ENCODE data around the gene MUC4.

Gene MUC4, protein sequence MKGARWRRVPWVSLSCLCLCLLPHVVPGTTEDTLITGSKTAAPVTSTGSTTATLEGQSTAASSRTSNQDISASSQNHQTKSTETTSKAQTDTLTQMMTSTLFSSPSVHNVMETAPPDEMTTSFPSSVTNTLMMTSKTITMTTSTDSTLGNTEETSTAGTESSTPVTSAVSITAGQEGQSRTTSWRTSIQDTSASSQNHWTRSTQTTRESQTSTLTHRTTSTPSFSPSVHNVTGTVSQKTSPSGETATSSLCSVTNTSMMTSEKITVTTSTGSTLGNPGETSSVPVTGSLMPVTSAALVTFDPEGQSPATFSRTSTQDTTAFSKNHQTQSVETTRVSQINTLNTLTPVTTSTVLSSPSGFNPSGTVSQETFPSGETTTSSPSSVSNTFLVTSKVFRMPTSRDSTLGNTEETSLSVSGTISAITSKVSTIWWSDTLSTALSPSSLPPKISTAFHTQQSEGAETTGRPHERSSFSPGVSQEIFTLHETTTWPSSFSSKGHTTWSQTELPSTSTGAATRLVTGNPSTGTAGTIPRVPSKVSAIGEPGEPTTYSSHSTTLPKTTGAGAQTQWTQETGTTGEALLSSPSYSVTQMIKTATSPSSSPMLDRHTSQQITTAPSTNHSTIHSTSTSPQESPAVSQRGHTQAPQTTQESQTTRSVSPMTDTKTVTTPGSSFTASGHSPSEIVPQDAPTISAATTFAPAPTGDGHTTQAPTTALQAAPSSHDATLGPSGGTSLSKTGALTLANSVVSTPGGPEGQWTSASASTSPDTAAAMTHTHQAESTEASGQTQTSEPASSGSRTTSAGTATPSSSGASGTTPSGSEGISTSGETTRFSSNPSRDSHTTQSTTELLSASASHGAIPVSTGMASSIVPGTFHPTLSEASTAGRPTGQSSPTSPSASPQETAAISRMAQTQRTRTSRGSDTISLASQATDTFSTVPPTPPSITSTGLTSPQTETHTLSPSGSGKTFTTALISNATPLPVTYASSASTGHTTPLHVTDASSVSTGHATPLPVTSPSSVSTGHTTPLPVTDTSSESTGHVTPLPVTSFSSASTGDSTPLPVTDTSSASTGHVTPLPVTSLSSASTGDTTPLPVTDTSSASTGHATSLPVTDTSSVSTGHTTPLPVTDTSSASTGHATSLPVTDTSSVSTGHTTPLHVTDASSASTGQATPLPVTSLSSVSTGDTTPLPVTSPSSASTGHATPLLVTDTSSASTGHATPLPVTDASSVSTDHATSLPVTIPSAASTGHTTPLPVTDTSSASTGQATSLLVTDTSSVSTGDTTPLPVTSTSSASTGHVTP (N-terminal part only)

DNA sequence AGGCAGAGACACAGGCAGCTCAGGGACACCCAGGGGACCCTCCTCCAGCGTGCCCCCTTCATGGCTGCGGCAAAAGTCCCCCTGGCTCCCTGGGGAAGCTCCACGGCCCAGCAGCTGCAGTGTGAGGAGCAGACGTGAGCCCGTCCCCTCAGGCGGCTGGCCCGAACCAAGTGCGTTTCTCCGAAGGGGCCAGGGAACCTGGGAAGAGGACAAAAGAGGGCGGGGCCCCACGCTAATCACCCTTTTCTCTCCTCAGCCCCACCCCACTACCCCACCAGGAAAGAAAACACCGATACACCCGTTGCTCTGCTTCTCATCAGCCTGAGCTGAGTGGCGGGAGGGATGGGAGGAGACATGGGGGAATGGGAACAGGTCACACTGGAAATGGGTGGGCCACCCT lies at the start of gene MUC4:
Gene MUC4 (minus strand): TSS at position 174 of the 400 bp plus-strand sequence. CDS start 112 bp downstream, at position 62.
- DNase-seq = no peak

DNA sequence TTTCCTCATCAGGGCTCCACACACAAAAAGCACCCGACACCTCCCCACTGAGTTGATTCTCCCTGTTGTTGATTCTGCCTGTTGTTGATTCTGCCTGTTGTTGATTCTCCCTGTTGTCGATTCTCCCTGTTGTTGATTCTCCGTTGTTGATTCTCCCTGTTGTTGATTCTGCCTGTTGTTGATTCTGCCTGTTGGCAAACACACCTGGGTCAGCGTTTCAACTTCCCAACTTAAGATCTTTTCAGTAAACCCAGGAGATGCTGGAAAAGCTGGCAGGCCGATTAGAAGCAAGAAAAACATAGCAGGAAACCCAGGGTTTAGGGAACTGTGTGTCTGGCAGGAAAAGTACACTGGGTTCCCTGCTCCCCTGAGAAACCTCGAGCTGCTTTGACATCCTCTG lies 48.7 kb upstream of the MUC4 start:
- DNase-seq = no peak

DNA sequence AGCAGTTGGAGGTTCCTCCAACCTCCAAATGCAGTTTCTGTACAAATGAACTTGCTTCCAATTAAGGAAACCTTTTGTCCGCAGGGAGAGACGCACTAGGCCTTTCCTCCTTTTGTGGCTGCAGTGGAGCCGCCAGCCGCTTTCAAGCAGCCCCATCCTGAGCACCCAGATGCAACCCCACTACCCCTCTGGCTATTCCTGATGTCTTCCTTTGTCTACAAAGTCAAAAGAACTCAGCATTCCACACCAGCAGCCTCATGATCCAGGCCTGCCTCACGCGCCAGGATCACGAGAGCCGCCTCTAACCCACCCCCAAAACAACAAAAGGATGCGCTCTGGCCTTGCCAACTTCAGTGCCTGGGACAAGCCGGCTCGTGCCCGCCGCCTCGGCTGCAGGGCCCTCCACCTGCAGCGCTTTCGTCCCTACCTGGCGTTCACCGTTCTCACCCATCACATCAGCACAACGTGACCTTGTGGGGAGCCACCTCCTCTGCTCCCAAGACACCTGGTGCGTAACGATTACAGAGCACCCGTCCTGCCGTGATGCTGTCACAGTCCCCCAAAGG lies 48.2 kb upstream of the MUC4 start:
- DNase-seq = no peak

DNA sequence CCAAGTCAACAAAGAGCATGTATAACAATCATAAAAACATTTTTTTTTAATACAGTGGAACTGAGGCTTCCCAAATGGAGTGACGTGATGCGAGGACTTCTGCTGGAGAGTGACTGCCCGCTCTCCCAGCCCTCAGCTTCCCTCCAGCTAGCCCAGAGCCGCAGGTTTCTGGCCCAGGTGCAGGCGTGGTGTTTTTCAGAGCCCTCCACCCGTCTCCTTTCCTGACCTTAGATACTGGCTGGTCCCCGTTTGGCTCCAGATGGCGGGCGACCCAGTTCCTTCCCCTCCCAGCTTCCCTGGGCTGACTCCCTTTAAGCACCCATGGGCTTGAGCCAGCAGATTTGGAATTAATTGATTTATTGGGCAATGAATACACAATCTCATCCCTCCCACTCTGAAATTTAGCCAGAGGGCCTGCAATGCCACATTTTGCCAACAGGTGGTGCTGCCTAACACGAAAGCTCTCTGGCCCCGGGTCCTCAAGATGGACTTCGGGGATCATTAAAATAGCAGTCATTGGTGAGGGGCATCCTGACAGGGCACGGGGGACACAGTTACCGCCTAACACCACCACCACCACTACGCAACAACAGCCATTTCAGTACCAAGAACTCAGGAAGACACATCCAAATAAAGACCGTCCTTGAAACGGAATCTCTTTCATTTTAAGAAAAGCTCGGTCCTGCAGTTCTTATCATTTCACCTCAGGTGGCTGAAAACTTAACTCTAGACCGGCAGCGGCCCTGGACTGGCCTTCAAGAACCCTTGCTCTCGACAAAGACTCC lies 47.5 kb upstream of the MUC4 start:
- DNase-seq = peak; percentile 75

DNA sequence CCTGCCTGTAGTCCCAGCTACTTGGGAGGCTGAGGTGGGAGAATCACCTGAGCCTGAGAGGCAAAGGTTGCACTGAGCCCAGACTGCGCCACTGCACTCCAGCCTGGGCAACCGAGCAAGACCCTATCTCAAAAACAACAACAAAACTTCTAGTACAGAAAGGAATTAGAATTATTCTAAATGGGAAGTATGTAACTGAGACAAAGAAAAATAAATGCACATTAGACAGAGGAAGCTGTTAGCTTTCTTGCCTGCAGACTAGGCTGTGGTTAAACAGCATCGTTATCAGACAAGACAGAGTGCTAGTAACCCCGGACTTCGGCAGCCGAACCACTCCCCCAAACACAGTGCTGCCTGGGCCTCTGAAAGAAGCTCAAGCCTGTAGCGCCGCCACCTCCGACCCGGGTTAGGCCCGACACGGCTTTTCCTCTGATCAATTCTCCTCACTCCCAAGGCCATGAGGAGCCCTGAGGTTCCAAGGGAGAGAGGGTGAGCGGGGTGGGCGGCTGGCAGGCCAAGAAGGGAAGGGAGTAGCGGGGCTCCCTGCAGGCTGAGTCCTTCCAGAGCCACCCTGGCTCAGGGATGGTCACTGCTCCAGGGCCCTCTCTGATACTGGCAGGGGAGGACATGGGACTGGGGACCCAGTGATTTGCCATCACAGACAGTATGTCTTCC lies 44.8 kb upstream of the MUC4 start:
- DNase-seq = no peak

DNA sequence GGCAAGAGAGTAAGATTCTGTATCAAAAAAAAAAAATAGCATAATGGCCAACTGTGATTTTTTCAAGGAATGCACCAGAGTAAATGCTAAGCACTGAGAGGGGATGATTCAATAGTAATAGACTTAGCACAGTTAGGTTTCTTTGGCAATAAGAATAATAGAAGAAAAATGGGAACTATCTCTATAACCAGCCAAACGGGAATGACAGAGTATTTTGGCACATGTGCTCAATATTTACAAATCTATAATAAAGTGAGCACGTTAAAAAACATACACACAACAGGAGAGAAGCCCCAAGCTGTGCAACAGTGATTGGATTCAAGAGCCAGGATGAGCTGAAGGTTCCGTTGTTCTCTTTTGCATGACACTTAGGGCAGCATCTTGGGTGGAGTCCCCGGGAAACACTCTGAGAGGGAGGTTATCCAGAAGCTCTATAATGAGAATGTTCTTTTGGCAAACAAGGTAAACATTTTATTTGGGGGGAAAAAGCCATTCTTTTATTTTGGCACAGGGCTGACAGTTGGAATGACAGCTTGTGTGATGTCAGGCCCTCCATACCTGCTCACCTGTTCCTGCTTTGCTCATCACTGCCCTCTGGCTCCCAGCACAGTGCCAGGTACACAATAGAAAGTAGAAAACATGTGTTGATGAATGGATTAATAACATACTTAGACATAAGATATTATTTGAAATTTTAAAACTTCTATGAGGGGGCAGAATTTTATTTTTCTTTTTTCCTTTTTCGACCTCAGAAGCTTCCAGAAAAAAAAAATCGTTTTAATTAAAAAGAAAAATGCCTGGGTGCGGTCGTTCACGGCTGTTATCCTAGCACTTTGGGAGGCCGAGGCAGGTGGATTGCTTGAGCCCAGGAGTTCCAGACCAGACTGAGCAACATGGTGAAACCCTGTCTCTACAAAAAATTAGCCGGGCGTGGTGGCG lies 44.0 kb upstream of the MUC4 start:
- no peak for DNase-seq

DNA sequence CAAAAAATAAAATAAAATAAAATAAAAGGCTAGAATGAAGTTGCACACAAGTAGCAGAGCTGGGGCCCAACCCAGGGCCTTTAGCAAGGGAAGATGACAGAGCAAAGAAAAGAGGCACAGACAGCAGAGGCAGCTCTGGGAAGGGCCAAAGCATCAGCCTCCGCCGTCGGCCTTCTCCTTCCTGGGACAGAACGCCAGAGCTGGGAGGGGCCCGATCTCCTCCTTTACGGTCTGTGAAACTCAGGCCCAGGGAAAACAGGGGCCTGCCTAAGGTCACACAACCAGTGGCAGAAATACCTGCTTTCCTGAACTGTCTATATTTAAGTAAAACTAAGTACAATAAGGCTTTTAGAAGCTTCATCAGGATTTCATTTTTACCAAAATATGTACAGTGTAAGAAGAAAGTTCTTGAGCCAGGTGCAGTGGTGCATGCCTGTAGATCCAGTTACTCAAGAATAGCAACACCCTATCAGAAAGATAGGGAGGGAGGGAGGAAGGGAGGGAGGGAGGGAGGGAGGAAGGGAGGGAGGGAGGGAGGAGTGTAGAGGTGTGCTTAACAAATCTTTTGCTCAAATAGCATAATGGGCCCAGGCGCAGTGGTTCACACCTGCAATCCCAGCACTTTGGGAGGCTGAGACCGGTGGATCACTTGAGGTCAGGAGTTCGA lies 43.0 kb upstream of the MUC4 start:
- no peak for DNase-seq

DNA sequence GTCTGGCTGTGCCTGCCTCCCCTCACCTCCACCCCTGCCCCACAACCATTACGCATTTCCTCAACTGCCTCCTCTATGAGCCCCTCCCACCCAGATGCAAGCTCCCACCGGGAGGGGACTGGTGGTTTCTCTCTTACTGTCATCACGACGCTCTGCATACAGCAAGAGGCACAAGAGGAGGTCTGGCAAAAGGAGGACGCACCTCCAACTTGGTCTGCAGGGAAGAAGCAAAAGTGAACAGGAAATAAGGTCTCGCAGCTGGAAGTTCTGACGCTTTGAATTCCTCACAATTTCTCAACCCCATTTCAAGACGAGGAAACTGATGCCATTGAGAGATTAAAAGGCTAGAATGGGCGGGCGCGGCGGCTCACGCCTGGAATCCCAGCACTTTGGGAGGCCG lies 42.3 kb upstream of the MUC4 start:
- no peak for DNase-seq

DNA sequence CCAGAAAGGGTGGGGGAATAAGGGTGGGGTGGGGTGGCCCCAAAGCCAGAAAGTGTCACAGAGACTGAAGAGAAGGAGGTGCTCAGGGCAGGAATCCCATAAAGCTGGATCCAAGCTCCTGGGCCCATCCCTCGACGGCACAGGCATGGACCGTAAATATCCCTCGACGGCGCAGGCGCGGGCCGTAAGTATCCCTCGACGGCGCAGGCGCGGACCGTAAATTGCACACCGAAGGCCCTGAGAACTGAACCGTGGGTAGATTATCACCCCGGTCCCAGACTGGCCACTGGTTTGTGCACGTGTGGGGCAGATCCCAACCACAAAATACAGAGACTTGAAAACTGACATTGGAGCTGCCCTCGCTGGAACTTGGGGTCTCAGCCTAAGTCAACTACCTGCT lies 41.3 kb upstream of the MUC4 start:
- no peak for DNase-seq

DNA sequence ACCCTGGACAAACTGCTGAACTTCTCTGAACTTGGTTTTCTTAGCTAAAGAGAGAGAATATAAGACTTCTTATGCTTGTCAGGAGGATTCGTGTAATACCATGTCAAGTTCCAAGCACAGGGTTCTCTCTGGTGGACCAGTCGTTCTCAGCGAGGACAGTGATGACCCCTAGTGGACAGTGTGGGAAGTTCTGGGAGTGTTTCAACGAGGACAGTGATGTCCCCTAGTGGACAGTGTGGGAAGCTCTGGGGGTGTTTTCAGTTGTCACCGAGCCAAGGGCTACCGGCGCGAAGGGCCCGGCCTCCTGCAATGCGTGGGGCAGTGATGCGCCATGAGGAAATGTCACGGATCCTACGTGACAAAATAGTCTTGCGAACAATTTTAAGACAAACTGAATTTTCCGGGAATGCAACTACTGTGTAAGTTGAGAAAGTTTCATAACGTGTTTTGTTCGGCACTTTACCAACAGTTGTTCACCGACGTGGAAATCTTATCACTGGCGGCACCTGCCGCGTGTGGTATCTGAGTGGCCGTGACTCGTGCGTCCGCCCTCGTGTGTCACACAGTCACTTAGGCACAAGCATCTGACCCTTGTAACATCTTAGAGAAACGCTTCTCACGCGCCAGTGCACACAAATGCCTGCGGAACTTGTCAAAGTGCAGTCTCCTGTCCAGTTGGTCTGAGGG lies 39.3 kb upstream of the MUC4 start:
- peak; percentile 89 for DNase-seq

DNA sequence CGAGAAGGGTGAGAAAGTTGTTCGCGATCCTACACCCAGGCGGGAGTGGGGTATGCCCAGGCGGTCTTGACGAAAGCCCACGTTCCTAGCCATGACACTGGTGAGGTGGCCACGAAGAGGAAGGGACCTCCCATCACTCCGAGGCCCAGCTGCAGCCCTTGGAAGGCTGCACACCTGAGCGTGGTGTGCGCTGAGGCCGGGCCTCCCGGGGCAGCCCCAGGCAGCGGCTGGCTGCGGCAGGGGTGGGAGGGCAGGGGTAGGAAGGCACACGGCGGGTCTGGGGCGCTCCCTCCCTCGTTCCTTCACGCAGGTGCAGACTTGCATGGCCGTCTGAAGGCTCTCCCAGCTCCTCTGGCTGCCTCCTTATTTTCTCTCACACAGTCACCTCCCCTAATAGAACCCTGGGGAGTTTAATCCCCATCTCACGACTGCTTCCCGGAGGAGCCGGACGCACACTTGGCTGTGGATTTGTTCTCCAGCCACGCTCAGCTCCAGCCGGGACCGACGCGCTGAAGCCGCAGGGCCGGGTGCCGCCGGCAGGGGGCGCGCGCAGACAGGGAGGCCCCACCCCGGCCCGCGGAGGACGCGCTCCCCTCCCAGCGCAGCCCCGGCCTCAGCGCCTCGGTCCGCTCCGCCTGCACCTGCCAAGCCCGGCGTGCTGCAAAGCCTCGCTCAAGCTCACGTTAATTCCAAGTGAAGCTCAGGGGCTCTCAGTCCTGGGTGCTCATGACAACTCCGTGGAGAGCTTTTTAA lies 37.8 kb upstream of the MUC4 start:
- no peak for DNase-seq

DNA sequence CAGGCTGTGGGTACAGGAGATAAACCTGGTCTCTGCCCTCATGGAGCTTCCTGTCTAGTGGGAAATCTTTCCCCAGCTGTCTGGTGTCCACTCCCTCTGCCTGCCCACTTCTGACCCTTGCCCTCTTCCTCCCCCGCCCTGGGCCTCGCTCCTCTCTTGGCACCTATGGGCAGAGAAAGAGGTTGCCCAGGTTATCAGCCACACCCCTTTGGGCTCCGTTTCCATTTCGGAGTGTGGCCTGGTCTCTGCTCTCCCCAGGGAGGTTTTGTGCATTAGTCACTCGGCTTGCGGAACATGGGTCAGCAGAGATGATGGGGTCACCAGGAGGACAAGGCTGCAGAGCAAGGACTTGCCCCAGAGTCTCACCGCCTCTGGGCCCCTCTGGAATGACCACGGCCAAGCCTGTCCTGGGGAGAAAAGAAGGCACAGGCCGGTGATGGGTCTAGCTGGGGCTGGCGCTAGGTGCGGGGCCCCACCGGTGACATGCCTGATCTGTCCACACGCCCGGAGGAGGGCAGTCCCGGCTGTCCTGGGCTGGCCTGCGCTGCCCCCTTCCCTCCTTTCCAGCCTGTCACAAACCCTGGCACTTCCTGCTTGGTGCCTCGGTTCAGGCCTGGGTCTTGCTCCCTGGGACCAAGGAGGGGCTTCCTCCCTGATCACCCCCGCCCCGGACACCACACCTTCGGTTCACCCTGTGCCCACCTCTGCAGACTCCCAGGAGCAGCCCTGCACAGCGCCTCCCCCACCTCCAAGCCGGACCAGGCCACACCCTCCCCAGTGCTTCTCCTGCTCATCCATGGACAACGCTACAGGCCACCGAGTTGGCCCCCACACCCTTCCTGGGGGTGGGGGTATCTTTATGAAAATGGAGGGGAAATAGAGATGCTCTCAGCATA lies 35.6 kb upstream of the MUC4 start:
- DNase-seq = no peak

DNA sequence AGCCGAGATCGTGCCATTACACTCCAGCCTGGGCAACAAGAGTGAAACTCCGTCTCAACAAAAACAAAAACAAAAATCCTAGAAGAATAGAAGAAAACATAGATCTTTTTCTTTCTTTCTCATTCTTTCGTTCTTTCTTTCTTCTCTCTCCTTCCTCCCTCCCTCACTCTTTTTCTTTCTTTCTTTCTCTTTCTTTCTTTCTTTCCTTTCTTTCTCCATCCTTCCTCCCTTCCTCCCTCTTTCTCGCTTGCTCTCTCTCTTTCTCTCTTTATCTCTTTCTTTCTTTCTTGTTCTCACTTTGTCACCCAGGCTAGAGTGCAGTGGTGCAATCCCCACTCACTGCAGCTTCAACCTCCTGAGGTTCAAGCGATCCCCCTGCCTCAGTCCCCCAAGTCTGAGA lies 33.8 kb upstream of the MUC4 start:
- DNase-seq = no peak

DNA sequence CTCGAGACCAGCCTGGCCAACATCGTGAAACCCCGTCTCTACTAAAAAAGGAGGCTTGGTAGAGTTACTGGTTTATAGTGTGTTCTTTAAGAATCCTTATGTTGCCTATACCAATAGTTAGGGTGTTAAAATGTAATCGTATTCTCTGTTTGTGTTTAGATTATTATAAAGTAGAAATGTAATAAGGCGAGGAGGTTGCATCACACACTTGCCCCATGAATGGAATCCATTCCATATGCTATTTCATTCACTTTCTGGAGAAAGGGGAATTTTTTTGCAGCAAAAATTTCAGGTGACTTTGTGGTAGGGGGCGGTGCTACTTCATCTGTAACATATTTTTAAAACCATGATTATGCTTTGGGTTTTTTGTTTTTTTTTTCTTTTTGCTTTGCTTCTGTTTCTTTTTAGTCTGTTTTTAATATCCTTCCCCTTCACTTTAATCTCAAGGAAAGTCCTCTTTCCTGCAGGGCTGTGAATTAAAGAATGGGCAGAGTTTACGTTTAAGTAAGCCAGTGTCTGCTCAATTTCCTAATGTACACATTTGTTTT lies 33.0 kb upstream of the MUC4 start:
- DNase-seq = no peak

DNA sequence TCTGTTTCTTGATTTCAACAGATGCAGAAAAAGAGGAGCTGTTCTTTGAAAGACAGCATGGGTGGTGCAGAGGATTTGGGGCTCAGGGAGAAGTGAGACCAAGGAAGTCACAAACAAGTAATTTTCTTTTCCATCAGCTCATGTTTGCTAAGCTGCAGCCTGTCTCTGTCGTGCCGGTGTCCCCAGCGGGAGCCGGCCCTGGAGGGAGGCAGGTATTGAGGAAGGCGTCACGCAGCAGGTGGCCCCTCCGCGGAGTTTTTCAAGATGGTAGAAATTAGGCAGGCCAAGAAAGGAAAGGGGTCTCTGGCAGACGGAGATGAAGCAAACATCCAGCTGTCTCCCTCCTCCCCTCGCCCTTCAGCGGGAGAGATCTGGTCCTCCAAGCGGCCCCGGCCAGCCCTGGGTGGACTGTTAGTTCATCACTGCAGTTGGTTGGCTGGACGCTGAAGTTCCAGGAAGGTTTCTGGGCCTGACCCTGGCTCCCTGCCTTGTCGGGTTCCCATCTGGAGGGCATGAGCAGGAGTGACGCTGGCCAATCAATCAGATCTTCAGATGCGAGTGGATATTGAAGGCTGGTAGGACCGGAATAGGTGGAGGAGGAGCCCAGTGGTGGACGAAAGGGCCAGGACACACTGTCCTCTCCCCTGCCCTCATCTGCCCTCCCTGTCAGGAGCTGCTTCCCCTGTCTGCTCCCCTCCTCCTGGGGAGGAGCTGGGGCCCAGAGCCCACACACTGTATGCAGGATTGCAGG lies 27.7 kb upstream of the MUC4 start:
- no peak for DNase-seq

DNA sequence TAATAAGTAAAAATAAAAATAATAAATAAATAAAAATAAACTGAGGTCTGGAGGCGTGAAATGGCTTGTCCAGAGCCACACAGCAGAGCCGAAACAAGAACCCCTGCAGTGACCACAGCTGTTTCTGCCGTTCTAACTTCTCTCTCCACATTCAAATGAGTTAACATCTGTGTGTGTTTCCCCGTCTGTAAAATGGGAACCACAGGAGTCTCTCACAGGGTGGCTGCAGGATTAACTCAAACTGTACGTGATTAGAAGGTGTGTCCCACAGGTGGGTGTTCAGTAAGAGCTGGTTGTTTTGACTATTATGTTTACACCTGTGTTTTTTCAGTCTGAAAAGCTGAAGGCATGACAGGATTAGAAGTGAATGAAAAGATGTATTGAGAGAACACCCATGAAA lies 27.0 kb upstream of the MUC4 start:
- no peak for DNase-seq
